GM18511 (cell line): ENCODE data around the gene NELFB.

ENCODE experiments used
- ATAC-seq: cut with Tn5 transposase; IDR thresholded peaks from one replicate; pipeline ENCODE4 v1.9.1; 2021; ENCODE audit warnings: mild to moderate bottlenecking, moderate library complexity; ENCODE audit not compliant: unreplicated experiment

The NELFB gene

DNA sequence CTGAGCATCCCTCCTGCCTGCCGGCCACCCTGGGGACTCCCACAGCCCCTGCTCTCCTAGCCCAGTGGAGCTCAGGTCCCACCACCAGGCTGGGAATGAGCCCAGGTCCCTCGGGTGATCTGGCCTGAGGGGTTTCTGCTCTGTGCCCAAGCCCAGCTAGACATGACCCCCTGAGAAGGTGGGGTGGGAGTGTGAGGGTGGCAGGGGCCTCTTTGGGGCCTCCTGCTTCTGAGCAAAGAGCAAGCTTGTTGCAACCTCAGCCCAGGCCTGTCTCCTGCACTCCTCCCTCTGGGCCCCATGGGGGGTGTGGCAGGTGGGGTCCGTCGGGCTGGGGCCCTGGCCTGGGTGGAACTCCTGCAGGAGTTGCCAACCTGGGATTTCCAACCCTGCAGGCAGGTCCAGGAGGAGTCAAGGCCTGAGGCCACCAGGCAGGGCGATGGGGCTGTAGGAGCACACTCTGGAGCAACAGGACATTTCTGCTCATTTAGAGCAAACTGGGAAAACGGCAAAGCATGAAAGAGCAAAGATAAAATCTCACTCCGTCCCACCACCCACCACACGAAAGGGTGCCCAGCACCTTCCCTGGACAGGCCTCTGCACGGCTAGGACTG lies 58.3 kb downstream of the NELFB start:
- no peak for ATAC-seq

DNA sequence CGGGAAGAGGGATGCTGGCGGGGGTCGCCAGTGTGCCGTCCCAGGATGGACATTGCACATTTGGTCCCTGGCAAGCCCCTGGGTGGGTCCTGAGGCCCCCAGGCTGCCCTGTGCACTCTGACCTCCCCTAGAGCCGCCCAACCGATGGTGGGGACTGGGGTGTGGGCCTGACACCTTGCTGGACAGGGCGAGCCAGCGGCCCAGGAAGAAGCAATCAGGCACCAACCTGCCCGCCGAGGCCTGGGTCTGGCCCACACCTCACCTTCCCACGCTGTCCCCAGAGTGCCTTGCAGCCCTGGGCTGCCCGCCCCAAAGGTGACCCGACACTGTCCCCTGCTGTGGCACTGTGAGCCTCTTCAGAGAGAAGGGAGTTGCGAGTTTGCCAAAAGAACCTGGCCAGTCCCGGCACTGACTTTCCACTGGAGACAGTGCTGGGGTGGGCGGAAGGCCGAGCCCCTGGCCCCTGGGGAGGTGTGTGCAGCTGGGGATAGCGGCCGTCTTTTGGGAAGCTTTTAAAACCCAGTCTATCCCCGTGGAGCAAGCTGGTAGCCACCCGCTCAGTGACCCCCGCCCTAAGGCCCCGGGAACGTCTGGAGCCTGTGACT lies 58.9 kb downstream of the NELFB start:
- ATAC-seq: no peak

DNA sequence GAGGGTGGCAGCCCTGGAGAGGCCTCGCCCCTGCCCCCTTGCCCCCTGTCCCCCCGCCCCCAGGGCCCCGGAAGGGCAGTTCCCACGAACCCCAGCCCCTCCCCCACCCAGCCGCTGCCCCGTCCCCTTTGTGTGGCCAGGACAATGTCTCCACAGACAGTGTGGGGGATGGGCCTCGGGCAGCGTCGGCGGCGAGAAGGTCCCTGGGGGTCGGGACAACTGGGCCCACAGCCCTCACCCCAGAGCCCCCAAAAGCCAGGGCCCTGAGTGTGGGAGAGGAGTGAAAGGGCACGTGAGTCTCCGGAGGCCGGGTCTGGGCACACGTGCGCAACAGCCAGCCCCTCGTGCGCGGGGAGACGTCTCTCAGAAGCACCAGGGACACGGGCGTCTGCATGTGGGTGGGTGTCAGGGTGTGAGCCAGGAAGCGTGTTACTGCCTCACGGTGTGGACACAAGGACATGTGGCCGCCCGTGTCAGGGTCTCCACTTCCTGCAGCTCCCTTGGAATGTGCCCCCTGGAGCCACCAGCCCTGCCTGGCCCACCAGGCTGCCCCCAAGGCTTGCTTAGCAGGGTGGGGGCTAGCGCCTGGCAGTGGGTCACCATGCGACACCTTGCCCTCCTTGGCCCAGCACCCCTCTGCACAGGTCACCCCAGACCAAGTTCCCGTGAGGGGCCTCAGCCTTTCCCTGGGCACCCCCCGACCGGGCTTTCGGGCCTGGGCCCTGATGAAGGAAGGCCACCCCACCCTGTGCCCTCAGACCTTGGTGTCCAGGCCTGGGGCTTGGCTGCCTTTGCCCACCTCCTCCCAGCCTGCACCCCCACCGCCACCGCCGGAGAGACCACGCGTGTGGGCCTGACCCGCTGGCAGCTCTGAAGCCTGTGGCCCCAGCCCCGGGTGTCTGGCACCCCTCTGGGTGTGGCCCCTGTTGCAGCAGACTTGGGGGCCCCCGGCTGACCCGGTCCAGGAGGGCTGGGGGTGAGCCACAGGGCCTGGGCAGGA lies 59.7 kb downstream of the NELFB start:
- no peak for ATAC-seq

- ATAC-seq: no peak
Measured at GRCh38 chr9:137315581-137316011, 60.5 kb downstream of the NELFB start.

DNA sequence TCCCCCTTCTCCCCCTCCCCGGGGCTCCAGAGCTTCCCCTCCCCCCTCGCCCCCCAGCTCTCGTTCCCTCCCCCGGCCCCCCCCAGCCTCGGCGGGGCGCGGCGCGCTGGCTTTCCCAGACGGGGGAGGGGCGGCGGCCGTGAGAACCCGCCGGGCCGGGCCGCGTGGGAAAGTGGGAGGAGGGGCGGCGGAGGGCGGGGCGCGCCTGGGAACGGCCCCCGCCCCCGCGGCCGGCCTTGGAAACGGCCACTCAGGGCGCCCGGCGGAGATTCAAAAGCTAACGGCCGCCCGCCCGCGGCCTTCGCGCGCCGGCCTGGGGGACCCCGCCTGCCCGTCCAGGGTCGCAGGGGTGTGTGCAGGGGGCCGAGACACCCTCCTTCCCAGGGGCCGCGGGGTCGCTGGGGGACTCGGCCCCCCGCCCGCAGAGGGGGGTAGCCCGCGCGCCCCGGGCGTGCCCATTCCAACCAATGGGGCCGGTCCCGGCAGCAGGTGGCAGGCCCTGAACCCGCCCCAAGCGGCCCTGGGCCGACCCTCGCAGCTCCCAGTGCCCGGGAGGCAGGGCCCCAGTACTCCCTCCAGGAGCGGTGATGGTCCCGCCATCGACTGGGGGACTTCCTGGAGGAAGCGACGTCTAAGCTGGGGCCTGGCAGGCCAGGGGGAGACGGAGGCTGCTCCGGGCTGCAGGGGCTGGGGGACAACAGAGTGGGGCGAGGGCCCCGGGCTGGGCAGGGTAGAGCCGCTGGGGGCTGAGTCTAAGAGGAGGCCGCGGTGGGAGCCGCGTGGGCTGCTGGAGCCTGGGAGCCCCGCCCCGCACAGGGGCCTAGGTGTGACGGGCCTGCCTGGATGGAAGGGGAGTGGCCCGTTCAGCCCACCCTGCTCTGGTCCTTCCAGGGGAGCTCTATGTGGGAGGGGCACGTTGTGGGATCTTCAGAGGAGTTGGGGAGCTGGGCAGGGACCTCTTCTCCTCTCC lies 61.2 kb downstream of the NELFB start:
- no peak for ATAC-seq

DNA sequence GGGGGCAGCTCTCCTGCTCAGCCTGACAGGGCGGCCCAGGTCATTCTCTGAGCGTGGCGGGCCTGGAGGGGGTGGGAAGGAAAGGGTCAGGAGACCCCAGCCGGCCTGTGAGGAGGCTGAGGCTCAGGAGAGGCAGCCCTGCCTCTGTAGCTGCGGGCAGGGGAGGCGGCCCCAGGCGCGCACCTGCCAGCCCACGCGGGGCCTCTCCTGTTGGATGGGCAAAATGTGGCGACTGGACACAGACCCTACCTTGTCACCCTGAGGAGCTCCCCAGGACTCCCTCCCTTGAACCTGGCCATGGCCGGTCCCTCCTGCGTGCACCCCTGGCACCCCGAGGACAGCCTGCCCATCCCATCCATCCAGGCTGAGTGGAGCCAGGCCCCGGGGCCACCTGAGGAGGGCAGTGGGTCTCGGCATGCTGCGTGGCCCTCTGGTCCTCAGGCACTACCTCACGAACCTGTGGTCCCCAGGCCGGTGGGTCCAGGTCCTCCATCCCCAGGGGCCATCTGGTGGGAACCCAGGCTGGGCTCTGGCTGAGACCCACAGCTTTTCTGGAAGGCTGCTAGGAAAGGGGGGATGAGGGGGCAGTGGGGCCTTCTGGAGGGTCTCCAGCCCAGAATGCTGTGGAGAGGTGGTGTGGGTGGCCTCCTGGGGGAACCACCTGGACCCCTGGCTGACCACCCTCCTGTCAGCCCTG lies 62.0 kb downstream of the NELFB start:
- ATAC-seq: no peak

DNA sequence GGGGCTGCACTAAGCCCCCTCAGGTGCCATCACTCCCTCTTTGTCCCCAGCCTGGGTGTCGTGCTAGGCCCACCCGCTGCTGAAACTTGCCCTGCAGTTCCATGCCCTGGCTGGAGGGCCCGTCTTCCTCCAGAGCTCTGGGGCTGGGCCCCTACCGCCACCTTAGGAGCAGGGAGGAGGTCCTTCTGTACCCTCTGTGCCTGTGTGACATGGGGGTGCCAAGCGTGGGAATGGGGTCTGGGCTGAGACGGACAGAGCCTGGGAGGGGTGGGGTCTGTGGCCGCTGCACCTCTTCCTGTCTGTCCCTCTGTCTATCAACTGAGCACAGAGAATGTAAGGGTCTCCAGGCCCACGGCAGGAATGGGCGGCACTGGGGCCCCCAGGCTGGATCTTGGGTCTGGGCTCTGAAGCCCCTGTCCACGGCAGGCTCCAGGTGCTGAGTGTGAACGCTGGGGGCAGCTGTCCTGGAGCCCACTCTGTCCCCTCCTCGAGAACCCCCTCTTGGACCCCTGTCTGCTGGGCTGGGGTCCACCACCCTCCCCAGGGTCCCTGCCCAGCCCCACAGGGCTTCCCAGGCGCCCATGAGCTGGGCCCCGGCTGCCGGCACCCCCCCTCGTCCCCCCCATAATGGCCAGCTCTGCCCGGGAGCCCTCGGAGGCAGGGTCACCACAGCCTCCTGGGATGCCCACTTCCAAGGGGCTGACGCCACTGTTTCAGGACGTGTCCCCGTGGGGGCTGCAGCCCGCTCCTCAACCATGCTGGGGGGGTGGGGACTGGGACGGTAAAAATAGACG lies 62.8 kb downstream of the NELFB start:
- no peak for ATAC-seq

- no peak for ATAC-seq
Measured at GRCh38 chr9:137318602-137319001, 63.5 kb downstream of the NELFB start.

DNA sequence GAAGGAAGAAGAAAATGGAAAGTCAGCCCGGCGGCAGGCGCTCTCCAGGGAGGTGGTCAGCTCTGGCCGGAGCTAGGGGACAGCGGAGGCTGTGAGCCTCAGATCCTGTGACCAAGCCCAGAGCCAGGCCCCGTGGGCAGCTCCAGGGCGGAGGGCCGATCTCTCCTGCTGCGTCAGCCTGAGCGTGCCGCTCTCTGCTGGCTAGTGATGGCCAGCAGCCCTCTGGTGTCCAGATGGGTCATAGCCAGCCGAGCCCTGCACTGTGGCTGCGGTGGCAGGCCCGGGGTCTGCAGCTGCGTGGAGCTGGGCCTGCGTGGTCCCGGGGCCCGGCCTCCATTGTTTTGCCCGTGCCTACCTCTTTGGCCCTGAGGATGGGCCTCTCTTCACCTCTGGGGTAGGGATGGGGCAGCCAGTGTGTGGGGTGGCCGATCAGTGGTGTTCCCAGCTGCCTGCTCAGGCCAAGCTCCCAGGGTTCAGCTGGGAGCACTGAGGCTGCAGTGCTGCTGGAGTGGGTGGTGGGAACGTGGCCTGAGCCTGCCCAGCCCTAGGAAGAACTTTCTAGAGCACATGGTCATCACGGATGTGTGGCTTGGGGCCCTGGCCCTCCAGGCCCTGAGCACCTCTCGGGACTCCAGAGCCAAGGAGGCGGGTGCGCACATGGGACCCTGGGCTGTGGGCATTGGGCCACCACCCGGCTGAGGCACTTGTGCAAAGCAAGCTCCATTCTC lies 64.0 kb downstream of the NELFB start:
- no peak for ATAC-seq

DNA sequence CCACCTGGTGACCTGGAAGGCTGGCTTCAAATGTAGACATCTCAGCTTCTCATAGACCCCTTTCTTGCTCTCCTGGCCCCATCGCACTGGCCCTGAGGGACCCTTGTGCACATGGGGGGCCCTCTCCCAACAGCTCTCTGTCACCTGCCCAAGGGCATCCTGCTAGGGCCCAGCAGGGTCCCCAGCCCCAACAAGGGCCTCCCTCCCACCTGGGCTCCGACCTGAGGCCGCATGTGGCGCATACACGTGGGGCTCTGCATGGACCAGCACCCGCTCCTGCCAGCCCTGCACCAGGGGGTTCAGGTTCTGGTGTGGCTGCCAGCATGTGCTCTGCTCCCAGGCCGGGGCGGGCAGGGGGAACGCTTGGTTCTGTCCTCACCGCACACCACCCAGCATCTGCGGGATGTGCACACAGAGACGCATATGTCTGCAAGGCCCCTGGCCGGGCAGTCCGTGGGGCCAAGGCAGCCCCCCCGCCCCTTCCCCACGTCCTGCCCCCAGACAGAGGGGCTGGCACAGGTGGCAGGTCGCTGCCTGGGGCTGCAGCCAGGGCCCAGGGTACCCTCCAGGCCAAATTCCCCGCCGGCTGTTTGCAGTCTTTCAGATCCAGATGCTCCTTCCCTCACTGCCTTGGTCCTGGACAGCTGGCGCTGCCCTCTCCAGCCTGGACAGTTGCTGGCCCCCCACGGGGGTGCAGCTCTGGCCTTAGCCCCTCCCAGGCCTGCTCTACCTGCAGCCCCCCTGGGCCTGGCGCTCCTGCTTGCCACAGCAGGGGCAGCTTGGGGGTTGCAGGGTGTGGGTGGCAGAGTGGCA lies 64.8 kb downstream of the NELFB start:
- ATAC-seq: no peak

DNA sequence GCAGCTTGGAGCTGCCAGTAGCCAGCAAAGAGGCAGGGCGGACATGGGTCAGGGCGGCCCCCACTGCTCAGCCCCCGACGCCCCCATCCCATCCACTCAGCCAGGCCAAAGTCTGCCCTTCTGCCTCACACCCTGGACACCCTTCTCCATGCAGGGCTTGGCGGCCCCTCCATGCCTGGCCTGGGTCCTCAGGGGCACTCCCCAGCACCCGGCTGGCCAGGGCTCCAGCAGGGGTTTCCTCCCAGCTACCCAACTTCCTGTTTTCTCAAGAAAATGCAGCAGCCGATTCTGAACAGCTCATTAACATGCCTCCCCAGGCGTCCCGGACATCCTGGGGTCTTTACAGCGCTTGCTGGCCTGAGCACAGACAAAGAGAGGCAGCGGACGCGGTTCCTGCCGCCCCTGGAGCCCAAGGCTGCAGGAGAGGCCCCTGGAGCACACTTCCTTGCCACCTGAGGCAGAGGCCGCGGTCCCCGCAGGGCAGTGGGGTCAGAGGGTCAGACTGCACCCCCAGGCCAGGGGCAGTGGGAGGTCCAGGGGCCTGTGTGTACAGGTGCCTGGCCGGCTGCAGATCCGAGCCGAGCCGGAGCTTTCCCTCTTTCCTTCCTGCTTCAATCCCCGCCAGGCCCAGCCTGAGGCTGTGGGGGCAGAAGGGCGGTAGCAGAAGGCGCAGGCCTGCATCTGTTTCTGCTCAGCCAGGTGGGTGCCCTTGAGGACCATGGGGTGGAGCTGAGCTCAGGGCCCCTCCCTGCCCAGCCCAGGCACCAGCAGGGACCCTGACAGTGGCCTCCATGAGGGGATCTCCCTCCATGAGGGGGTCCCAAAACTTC lies 65.6 kb downstream of the NELFB start:
- no peak for ATAC-seq

GRCh38 chr9:137321726-137322361 lies 66.7 kb downstream of the NELFB start:
- ATAC-seq: no peak
